ENCODE data around the gene ADAMTS13. TPM values are rescaled to one million over a fixed set of nuclear protein-coding genes. Genes with fewer than 3 reads are reported as not detected.

The ADAMTS13 gene
- polyA plus RNA-seq, 1 donor from 2014 or later: 13.5 TPM

DNA sequence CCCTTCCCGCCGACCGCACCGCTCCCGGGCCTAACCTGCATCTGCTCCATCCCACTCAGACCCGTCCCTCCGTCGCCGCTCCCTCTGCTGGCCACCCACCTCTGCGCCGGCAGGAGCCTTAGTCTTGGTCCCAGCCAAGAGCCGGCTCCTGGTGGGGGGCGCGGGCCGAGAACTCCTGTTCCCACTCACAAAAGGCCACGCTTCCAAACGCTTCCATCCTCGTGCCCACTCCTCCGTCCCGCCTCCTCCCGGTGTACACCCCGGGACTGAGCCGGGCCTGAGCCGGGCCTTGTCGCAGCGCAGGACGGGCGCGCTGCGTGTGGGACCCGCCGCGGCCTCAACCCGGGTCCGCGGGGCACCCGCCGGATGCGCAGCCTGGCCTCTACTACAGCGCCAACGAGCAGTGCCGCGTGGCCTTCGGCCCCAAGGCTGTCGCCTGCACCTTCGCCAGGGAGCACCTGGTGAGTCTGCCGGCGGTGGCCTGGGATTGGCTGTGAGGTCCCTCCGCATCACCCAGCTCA is 7.5 kb downstream of the ADAMTS13 start:
- Histone ChIP-seq H3K9ac (ENCODE audit: low read length) (no peak overlapping the region), H3K9me3 (ENCODE audit: low read length) (peaks cover 10% of the 10 kb centered on the region), H3K27me3 (ENCODE audit: insufficient read depth, low read depth, low read length) (peaks cover 27% of the 10 kb centered on the region), H3F3A (ENCODE audit: insufficient read depth, low read length, poor library complexity, severe bottlenecking) (no peaks in the 10 kb centered on the region), H4K20me1 (ENCODE audit: insufficient read depth) (no peaks in the 10 kb centered on the region), H3K27ac (ENCODE audit: low read length) (no peak overlapping the region), H3K9me2 (ENCODE audit: insufficient read depth, low read length) (no peaks in the 10 kb centered on the region), H3K36me3 (ENCODE audit: insufficient read depth, low read length) (no peaks in the 10 kb centered on the region), H3K79me2 (replicated peaks; ENCODE audit: insufficient read depth, low read length) (no peaks in the 10 kb centered on the region), H2AFZ (ENCODE audit: low read depth, low read length) (no peak overlapping the region), H3K4me3 (ENCODE audit: low read length) (no peak overlapping the region), H3K4me2 (ENCODE audit: low read length) (no peak overlapping the region)
- TF ChIP-seq, protein P1, sequence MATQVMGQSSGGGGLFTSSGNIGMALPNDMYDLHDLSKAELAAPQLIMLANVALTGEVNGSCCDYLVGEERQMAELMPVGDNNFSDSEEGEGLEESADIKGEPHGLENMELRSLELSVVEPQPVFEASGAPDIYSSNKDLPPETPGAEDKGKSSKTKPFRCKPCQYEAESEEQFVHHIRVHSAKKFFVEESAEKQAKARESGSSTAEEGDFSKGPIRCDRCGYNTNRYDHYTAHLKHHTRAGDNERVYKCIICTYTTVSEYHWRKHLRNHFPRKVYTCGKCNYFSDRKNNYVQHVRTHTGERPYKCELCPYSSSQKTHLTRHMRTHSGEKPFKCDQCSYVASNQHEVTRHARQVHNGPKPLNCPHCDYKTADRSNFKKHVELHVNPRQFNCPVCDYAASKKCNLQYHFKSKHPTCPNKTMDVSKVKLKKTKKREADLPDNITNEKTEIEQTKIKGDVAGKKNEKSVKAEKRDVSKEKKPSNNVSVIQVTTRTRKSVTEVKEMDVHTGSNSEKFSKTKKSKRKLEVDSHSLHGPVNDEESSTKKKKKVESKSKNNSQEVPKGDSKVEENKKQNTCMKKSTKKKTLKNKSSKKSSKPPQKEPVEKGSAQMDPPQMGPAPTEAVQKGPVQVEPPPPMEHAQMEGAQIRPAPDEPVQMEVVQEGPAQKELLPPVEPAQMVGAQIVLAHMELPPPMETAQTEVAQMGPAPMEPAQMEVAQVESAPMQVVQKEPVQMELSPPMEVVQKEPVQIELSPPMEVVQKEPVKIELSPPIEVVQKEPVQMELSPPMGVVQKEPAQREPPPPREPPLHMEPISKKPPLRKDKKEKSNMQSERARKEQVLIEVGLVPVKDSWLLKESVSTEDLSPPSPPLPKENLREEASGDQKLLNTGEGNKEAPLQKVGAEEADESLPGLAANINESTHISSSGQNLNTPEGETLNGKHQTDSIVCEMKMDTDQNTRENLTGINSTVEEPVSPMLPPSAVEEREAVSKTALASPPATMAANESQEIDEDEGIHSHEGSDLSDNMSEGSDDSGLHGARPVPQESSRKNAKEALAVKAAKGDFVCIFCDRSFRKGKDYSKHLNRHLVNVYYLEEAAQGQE (IDR thresholded peaks at IDR 0.05; ENCODE audit: borderline replicate concordance): no peak
- no peak for TF ChIP-seq RAD21 (conservative IDR thresholded peaks at IDR 0.05)
- no peak for TF ChIP-seq POLR2AphosphoS5 (IDR thresholded peaks at IDR 0.05)
- TF ChIP-seq, protein P2, sequence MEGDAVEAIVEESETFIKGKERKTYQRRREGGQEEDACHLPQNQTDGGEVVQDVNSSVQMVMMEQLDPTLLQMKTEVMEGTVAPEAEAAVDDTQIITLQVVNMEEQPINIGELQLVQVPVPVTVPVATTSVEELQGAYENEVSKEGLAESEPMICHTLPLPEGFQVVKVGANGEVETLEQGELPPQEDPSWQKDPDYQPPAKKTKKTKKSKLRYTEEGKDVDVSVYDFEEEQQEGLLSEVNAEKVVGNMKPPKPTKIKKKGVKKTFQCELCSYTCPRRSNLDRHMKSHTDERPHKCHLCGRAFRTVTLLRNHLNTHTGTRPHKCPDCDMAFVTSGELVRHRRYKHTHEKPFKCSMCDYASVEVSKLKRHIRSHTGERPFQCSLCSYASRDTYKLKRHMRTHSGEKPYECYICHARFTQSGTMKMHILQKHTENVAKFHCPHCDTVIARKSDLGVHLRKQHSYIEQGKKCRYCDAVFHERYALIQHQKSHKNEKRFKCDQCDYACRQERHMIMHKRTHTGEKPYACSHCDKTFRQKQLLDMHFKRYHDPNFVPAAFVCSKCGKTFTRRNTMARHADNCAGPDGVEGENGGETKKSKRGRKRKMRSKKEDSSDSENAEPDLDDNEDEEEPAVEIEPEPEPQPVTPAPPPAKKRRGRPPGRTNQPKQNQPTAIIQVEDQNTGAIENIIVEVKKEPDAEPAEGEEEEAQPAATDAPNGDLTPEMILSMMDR (IDR thresholded peaks at IDR 0.05; ENCODE audit: poor library complexity, severe bottlenecking): no peak
- TF ChIP-seq MXI1 (conservative IDR thresholded peaks at IDR 0.05; ENCODE audit: poor library complexity, severe bottlenecking): no peak
- TF ChIP-seq EZH2 (IDR thresholded peaks at IDR 0.05; ENCODE audit: borderline replicate concordance, insufficient read depth, low read length, poor library complexity, severe bottlenecking): no peak

DNA sequence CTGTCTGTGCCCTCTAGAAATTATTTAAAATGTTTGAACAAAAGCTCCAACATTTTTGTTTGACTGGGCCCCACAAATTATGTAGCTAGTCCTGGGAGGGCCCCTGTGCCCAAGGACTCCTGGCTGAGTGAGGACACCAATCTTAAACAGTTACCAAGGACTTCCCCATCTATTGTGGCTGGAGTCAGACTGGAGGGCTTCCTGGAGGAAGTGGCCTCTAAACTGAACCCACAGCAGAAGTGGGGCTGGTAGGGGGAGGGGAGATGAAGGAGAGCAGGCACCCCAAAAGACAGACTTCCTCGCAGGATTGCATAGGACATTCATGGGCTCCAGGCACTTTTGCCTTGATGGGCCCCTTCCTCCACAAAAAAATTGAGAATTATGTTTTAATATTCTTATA is 8.1 kb downstream of the ADAMTS13 start:
- Histone ChIP-seq H3K4me3 (ENCODE audit: low read length) (no peak overlapping the region), H4K20me1 (ENCODE audit: insufficient read depth) (no peaks in the 10 kb centered on the region), H3K79me2 (replicated peaks; ENCODE audit: insufficient read depth, low read length) (no peaks in the 10 kb centered on the region), H3K9ac (ENCODE audit: low read length) (no peak overlapping the region), H3K9me2 (ENCODE audit: insufficient read depth, low read length) (no peaks in the 10 kb centered on the region), H3K4me2 (ENCODE audit: low read length) (no peak overlapping the region), H3K36me3 (ENCODE audit: insufficient read depth, low read length) (no peaks in the 10 kb centered on the region), H3F3A (ENCODE audit: insufficient read depth, low read length, poor library complexity, severe bottlenecking) (no peaks in the 10 kb centered on the region), H3K27me3 (ENCODE audit: insufficient read depth, low read depth, low read length) (peaks cover 27% of the 10 kb centered on the region), H2AFZ (ENCODE audit: low read depth, low read length) (no peak overlapping the region), H3K27ac (ENCODE audit: low read length) (no peak overlapping the region), H3K9me3 (ENCODE audit: low read length) (peaks cover 10% of the 10 kb centered on the region)
- TF ChIP-seq, protein P1 (IDR thresholded peaks at IDR 0.05; ENCODE audit: borderline replicate concordance): no peak
- TF ChIP-seq SMC3 (conservative IDR thresholded peaks at IDR 0.05; ENCODE audit: poor library complexity): no peak
- no peak for TF ChIP-seq RAD21 (conservative IDR thresholded peaks at IDR 0.05)
- no peak for TF ChIP-seq TAF1 (IDR thresholded peaks at IDR 0.05; ENCODE audit: low read depth)
- no peak for TF ChIP-seq MXI1 (conservative IDR thresholded peaks at IDR 0.05; ENCODE audit: poor library complexity, severe bottlenecking)
- TF ChIP-seq EZH2 (IDR thresholded peaks at IDR 0.05; ENCODE audit: borderline replicate concordance, insufficient read depth, low read length, poor library complexity, severe bottlenecking): no peak
- no peak for TF ChIP-seq EP300 (conservative IDR thresholded peaks at IDR 0.05; ENCODE audit: poor library complexity, severe bottlenecking)
- TF ChIP-seq, protein P2 (IDR thresholded peaks at IDR 0.05; ENCODE audit: poor library complexity, severe bottlenecking): no peak
- TF ChIP-seq POLR2AphosphoS5 (IDR thresholded peaks at IDR 0.05): no peak
